PC-9 (cell line): Measurements from ENCODE around the gene MBTPS1. TPM values are rescaled to one million over a fixed set of nuclear protein-coding genes. Genes with fewer than 3 reads are reported as not detected.

Source experiments
- BruUV-seq: library from RNA; stranded (reverse); fragments of 400-500 nt; replicated peaks from 2 replicates; lab custom pipeline; 2021; lab: Mats Ljungman, UMichigan
- CTCF ChIA-PET: fragments of 300-600 bp; sonication (Branson Sonifier 250); formaldehyde crosslinking; loops from one replicate; lab custom pipeline; 2022; ENCODE audit warnings: antibody characterized with exemption; lab: Charles Lee
- POLR2A ChIA-PET: fragments of 300-600 bp; sonication (Branson Sonifier 250); formaldehyde crosslinking; loops from one replicate; lab custom pipeline; 2022; ENCODE audit warnings: antibody characterized with exemption; ENCODE audit not compliant: unreplicated experiment; lab: Charles Lee
- DNase-seq, 2 experiments: peaks; one replicate each; pipeline versions ENCODE4 v3.0.0 to v3.0.0-alpha.2; 2015 to 2022; ENCODE audit warnings: mixed read lengths in 1 of 2
- H2AFZ ChIP-seq: fragments of 200-600 bp; sonication (generic); 2 replicates; pipeline ENCODE4 v1.8.1; 2017; ENCODE audit warnings: antibody characterized with exemption
- H3F3A ChIP-seq: fragments of 200-600 bp; sonication (generic); 2 replicates; pipeline ENCODE4 v1.8.1; 2017; ENCODE audit warnings: antibody characterized with exemption, mild to moderate bottlenecking, low read depth; ENCODE audit not compliant: insufficient read depth
- H3K27ac ChIP-seq: fragments of 200-600 bp; sonication (generic); 2 replicates; pipeline ENCODE4 v1.6.1; 2016; ENCODE audit warnings: mixed run types
- H3K27me3 ChIP-seq: fragments of 200-600 bp; sonication (generic); 2 replicates; pipeline ENCODE4 v1.6.1; 2016; ENCODE audit warnings: low read depth, mixed run types; ENCODE audit not compliant: insufficient read depth
- H3K36me3 ChIP-seq: fragments of 200-600 bp; sonication (generic); 2 replicates; pipeline ENCODE4 v1.6.1; 2016; ENCODE audit warnings: low read depth, mixed run types
- H3K4me1 ChIP-seq: fragments of 200-600 bp; sonication (generic); replicated peaks from 2 replicates; pipeline ENCODE4 v1.6.1; 2016; ENCODE audit warnings: mixed run types; ENCODE audit not compliant: insufficient read depth
- H3K4me2 ChIP-seq: fragments of 200-600 bp; sonication (generic); 2 replicates; pipeline ENCODE4 v1.6.1; 2017; ENCODE audit warnings: mixed run types
- H3K4me3 ChIP-seq: fragments of 200-600 bp; sonication (generic); 2 replicates; pipeline ENCODE4 v1.6.1; 2016; ENCODE audit warnings: mixed run types
- H3K79me2 ChIP-seq: fragments of 200-600 bp; sonication (generic); 2 replicates; pipeline ENCODE4 v1.6.1; 2017; ENCODE audit warnings: low read depth, mixed run types
- H3K9me2 ChIP-seq: fragments of 200-600 bp; sonication (generic); 2 replicates; pipeline ENCODE4 v1.8.1; 2017; ENCODE audit warnings: mild to moderate bottlenecking; ENCODE audit not compliant: insufficient read depth
- H3K9me3 ChIP-seq: fragments of 200-600 bp; sonication (generic); 2 replicates; pipeline ENCODE4 v1.8.1; 2016; ENCODE audit warnings: low read depth; ENCODE audit not compliant: insufficient read depth
- H4K20me1 ChIP-seq: fragments of 200-600 bp; sonication (generic); 2 replicates; pipeline ENCODE4 v1.8.1; 2017; ENCODE audit not compliant: insufficient read depth
- CTCF ChIP-seq: fragments of 200-600 bp; sonication (generic); conservative IDR thresholded peaks from 2 replicates; pipeline ENCODE4 v1.6.1; 2017; ENCODE audit warnings: mixed run types, antibody characterized with exemption, mild to moderate bottlenecking, moderate library complexity
- EZH2 ChIP-seq: fragments of 200-600 bp; sonication (generic); IDR thresholded peaks from 2 replicates; pipeline ENCODE4 v1.8.0; 2017; ENCODE audit warnings: antibody characterized with exemption, low read depth
- intact Hi-C: fragments of 100-400 bp; cut with micrococcal nuclease; formaldehyde crosslinking; loops from one replicate; pipeline ENCODE4 v1.10.0; 2022; ENCODE audit not compliant: unreplicated experiment
- total RNA-seq: library from RNA; stranded (reverse); gene quantifications from 2 replicates; pipeline ENCODE4 v1.2.3, GENCODE V29; 2021

Gene MBTPS1
- total RNA-seq, 1 experiment from 2014 or later: 96.0 TPM

GRCh38 chr16:84038469-84038868 lies 78.3 kb downstream of the MBTPS1 start:
- no peaks in the 10 kb centered on the region for H3K79me2 ChIP-seq
- no peaks in the 10 kb centered on the region for H3F3A ChIP-seq
- H3K27ac ChIP-seq: no peak overlapping the region
- POLR2A ChIA-PET: no interaction called here
- no peaks in the 10 kb centered on the region for H3K4me1 ChIP-seq
- DNase-seq: no peak
- intact Hi-C loops: no loop called here
- no peaks in the 10 kb centered on the region for H3K9me2 ChIP-seq
- 0 out of 2 replicates have a peak, but pooled peaks cover 5% of the 10 kb centered on the region for H3K9me3 ChIP-seq
- peaks cover 59% of the 10 kb centered on the region for H3K27me3 ChIP-seq
- H3K4me2 ChIP-seq: no peak overlapping the region
- H3K36me3 ChIP-seq: no peaks in the 10 kb centered on the region
- BruUV-seq: no TSS peak
- TF ChIP-seq EZH2 (no peak), CTCF (no peak)
- no peak overlapping the region for H2AFZ ChIP-seq
- no peaks in the 10 kb centered on the region for H4K20me1 ChIP-seq
- H3K4me3 ChIP-seq: no peak overlapping the region
- CTCF ChIA-PET: no interaction called here

- intact Hi-C loops: no loop called here
- Histone ChIP-seq H3K27ac (no peak overlapping the region), H3F3A (no peaks in the 10 kb centered on the region), H3K4me3 (no peak overlapping the region), H3K9me3 (0 out of 2 replicates have a peak, but pooled peaks cover 5% of the 10 kb centered on the region), H3K9me2 (no peaks in the 10 kb centered on the region), H4K20me1 (no peaks in the 10 kb centered on the region), H3K4me1 (no peaks in the 10 kb centered on the region), H2AFZ (no peak overlapping the region), H3K79me2 (no peaks in the 10 kb centered on the region), H3K4me2 (no peak overlapping the region), H3K27me3 (peaks cover 54% of the 10 kb centered on the region), H3K36me3 (no peaks in the 10 kb centered on the region)
- peak in 1 of 2 experiments; percentile 31 for DNase-seq
- BruUV-seq: no TSS peak
- ChIA-PET POLR2A (no interaction called here), CTCF (no interaction called here)
- TF ChIP-seq EZH2 (no peak), CTCF (no peak)
These were observed 79.7 kb downstream of the MBTPS1 start for GRCh38 chr16:84036982-84037425.

DNA sequence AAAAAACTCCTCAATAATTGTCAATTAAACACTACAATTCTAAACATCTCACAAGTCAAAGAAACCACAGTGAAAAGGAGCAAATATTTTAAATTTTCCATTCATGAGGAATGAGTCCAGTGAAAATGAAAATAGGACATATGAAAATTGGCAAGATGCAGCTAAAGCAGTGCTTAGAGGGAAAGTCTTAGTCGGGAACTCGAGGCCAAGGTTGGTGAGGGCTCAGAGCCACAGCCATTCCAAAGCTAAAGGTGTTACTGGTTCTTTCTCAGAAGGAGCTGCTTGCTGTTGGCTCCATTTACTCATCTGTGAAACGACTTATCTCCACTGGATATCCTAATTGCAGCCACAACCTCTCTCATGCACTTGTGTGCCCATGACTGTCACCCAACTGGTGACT lies 80.6 kb downstream of the MBTPS1 start:
- H3K4me3 ChIP-seq: no peak overlapping the region
- H3K79me2 ChIP-seq: no peaks in the 10 kb centered on the region
- no peaks in the 10 kb centered on the region for H3K9me2 ChIP-seq
- CTCF ChIA-PET: no interaction called here
- peaks cover 49% of the 10 kb centered on the region for H3K27me3 ChIP-seq
- no peak for DNase-seq
- no peak overlapping the region for H3K4me2 ChIP-seq
- BruUV-seq: no TSS peak
- H3K36me3 ChIP-seq: no peaks in the 10 kb centered on the region
- 0 out of 2 replicates have a peak, but pooled peaks cover 5% of the 10 kb centered on the region for H3K9me3 ChIP-seq
- no peaks in the 10 kb centered on the region for H4K20me1 ChIP-seq
- no peak overlapping the region for H2AFZ ChIP-seq
- H3K4me1 ChIP-seq: no peaks in the 10 kb centered on the region
- intact Hi-C loops: no loop called here
- POLR2A ChIA-PET: no interaction called here
- no peak for TF ChIP-seq EZH2
- no peak for TF ChIP-seq CTCF
- no peak overlapping the region for H3K27ac ChIP-seq
- H3F3A ChIP-seq: no peaks in the 10 kb centered on the region
